Measurements from ENCODE around the gene LIMK1.

LIMK1 gene

DNA sequence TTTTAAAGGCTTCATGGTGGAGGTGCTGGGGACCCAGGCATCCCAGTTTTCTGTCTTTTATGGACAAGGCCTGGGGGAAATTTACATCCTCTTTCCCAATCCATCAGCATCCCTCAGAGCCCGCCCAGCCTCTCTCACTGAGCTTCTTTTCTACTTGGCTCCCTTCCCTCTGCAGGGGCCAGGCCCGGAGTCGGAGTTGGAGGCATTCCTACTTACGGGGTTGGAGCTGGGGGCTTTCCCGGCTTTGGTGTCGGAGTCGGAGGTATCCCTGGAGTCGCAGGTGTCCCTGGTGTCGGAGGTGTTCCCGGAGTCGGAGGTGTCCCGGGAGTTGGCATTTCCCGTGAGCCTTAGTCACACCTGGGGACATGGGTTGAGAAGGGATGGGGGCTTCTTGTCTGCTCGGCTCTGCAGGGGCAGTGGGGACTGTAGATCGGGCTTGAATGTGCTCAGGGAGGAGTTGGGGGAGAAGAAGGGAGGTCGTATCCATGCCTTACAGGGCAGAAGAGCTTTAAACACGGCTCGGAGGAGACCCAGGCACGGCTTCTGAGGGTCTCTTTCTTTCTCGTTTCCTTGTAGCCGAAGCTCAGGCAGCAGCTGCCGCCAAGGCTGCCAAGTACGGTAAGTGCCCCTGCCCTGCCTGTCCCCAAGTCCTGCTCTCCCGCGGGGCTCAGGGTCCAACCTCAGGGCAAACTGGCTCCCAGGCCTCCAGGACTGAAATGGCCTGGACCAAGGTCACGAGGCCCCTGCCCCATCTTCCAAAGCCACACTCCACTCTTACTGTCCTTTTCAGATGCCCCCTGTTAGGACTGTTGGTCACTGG, 27.3 kb upstream of the LIMK1 start:
- no peak for DNase-seq (ENCODE audit: low read depth in 2 of 2)

DNA sequence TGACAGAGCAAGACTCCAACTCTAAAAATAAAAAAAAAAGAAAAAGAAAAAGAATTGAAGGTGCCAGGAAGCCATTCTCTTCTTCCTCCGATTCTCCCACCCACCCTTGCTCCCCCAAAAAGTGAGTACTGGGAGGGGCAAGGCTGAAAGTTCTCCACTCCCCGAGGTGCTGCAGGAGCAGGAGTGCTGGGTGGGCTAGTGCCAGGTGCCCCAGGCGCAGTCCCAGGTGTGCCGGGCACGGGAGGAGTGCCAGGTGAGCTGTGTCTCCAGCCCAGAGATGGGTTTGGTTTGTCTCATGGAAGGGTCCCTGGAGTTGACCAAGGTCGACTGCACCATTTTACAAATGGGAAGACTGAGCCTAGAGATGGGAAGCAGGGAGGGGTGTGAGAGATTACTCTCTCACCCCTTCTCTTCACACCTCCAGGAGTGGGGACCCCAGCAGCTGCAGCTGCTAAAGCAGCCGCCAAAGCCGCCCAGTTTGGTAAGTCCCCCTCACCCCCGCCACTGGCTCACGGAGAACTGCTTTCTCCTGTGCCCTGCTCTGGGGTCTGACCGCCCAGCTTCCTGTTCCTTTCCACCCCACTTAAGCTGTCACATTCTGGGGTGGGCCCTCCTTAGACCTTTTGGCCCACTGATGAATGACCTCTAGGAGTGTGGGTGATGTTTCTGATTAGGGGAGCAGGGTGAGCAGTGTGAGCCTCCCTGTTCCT, 26.2 kb upstream of the LIMK1 start:
- DNase-seq (ENCODE audit: low read depth in 2 of 2), result no peak

DNA sequence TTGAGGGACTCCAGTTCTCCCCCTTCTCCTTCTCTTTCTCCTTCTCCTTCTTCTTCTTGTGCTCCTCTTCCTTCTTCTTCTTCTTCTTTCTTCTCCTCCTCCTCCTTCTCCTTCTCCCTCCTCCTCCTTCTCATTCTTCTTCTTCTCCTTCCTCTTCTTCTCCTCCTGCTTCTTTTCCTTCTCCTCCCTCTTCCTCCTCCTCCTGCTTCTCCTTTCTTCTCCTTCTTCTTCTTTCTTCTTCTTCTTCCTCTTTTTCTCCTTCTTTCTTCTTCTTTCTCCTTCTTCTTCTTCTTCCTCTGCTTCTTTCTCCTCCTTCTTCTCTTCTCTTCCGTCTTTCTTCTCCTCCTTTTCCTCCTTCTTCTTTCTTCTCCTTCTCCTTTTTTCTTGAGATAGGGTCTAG, 25.6 kb upstream of the LIMK1 start:
- DNase-seq (ENCODE audit: low read depth in 2 of 2), result no peak

DNA sequence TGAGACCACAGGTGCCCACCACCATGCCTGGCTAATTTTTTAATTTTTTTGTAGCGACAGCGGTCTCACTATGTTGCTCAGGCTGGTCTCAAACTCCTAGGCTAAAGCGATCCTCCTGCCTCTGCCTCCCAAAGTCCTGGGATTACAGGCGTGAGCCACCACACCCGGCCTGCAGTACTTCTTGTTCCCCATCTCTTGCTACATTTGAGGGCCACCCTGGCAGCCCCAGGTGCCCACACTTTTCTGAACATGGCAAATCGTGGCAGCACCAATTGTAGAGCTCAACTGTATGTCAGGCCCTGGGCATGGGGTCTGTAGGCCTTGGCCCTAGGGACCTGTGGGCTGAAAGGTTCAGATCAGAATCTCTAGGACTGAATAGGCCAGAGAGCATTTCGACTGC, 25.1 kb upstream of the LIMK1 start:
- no peak for DNase-seq (ENCODE audit: low read depth in 2 of 2)

DNA sequence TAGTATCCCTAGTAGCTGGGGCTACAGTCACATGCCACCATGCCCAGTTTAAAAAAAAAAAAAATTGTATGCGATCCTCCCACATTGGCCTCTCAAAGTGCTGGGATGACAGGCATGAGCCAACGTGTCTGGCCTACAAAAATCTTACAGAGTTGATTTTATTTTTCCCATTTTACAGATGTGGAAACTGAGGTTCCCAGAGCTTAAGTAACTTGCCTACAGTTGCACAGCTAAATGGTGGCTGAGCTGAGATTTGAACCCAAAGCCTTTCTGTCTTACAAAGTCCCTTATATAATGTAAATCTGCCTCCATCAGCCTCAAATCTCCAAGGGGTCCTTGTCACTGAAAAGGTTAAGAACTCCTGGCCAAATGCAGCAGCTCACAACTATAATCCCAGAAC, 24.6 kb upstream of the LIMK1 start:
- no peak for DNase-seq (ENCODE audit: low read depth in 2 of 2)

DNA sequence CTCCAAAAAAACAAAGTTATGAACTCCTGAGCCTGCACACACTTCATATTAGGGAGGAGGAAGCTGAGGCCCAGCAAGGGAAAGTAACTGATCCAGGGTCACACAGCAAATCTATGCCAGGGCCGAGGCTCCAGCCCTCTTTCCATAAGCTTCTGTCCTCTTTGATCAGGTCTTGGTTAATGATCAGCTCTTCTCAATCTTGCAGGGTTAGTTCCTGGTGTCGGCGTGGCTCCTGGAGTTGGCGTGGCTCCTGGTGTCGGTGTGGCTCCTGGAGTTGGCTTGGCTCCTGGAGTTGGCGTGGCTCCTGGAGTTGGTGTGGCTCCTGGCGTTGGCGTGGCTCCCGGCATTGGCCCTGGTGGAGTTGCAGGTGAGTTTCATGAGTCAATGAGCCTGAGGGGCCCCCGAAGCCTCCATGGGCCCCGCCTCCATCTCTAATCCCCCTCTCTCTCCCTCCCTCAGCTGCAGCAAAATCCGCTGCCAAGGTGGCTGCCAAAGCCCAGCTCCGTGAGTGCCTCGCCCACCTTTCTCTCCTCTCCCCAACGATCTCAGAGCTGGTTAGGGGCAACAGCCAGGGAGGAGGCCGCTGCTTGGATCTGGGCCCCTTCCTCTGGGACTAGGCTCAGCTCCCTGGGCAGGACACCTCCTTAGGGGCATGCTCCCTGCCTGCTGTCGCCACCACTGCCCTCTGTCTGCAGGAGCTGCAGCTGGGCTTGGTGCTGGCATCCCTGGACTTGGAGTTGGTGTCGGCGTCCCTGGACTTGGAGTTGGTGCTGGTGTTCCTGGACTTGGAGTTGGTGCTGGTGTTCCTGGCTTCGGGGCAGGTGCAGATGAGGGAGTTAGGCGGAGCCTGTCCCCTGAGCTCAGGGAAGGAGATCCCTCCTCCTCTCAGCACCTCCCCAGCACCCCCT, 23.7 kb upstream of the LIMK1 start:
- no peak for DNase-seq (ENCODE audit: low read depth in 2 of 2)

DNA sequence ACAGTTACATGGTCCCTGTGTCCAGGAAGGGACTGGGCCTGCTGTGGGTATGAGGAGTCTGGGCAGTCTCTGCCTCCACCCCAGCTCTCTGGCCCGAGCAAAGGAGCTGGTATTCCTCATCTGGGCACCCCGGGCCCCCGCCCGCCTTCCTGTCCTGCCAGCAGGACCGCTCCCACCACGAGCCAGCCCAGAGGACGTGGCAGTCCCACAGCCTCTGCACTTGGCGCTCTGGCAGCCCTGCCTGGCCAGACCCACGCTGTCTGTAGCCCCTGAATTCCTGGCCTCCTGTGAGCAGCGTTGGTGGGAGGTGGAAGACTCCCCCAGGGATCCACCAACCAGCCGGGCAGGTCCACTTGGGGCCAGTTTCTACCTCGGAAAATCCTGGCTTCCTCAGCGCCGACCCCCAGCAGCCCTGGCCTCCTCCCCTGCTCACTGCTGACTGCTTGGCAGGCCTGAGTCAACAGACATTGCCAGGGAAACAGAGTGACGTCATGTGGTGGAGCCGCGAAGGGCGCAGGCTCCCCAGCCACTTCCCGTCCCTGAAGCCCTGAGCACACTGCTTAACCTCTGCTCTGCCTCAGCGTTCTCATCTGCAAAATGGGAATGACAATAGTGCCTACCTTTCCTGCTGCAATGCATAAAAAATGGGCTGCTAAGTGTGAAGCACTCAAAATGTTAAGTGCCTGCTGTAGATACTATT, 21.6 kb upstream of the LIMK1 start:
- peak; percentile 71 to 75 for DNase-seq (ENCODE audit: low read depth in 2 of 2)

DNA sequence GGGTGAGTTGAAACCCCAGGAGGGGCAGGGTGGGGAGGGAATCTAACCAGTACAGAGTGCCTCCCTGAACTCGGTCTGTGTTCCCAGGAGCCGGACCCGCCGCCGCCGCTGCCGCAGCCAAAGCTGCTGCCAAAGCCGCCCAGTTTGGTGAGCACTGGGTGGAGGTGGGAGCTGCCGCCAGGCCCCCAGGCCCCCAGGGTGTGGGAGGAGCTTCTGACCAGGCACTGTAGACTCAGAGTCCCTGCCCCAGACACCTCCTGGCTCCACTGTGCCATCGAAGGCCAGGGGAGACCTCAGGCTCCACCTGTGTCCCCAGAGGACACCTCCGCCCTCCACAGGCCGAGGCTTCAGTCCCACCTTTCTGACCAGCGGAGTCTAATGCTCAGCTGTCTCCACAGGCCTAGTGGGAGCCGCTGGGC, 20.4 kb upstream of the LIMK1 start:
- DNase-seq (ENCODE audit: low read depth in 2 of 2), result no peak

DNA sequence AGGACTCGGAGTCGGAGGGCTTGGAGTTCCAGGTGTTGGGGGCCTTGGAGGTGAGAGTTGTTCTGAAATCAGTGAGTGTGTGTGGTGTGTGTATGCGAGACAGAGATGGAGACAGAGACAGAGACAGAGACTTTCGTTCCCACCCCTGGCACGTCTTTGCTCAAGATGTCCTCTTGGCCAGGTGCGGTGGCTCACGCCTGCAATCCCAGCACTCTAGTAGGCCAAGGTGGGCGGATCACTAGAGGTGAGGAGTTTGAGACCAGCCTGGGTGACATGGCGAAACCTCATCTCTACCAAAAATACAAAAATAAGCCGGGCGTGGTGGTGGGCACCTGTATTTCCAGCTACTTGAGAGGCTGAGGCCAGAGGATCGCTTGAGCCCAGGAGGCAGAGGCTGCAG, 20.0 kb upstream of the LIMK1 start:
- DNase-seq (ENCODE audit: low read depth in 2 of 2), result no peak

DNA sequence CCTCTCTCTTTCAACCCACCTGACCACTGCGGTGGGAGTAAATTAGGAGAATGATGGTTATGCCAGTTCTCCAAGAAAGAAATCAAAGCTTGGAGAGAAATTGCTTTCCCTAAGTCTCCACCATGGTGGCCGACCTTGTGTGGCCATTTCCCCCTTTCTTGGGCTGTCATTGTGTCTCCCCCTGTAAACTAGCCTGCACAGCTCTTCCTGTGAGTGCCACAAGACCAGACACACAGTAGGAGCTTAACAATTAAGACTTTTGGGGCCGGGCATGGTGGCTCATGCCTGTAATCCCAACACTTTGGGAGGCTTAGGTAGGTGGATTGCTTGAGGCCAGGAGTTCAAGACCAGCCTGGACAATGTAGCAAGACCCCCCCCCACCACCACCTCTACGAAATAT, 18.9 kb upstream of the LIMK1 start:
- no peak for DNase-seq (ENCODE audit: low read depth in 2 of 2)

DNA sequence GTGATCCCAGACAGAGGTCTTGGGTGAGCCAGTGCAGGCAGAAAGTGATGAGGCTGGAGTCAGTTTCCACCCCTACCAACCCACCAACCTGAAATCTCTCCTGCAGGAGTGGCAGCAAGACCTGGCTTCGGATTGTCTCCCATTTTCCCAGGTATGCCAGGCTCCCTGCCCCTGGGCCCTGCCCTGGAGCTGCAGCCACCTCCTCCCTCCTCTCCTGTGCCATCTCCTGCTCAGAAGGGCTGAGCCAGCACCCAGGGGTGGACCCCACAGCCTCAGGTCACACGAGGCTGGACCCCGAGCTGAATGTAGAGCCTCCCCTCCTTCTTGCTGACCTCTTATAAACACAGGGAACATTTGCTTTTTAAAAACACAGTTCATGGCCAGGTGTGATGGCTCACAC, 17.0 kb upstream of the LIMK1 start:
- DNase-seq (ENCODE audit: low read depth in 2 of 2), result no peak

DNA sequence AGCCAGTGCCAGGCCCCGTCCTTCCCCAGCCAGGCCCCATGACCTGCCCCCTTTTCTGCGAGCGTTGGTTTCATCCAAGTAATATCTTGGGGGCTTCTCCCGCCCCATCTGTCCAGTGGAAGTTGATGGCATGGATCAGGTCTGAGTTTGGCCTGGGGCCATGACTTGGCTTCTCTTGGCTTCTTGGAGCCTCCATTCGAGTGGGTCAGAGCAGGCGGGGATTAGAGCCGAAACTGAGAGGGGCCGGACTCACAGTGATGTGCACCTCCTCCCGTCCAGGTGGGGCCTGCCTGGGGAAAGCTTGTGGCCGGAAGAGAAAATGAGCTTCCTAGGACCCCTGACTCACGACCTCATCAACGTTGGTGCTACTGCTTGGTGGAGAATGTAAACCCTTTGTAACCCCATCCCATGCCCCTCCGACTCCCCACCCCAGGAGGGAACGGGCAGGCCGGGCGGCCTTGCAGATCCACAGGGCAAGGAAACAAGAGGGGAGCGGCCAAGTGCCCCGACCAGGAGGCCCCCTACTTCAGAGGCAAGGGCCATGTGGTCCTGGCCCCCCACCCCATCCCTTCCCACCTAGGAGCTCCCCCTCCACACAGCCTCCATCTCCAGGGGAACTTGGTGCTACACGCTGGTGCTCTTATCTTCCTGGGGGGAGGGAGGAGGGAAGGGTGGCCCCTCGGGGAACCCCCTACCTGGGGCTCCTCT, 15.1 kb upstream of the LIMK1 start:
- no peak for DNase-seq (ENCODE audit: low read depth in 2 of 2)

DNA sequence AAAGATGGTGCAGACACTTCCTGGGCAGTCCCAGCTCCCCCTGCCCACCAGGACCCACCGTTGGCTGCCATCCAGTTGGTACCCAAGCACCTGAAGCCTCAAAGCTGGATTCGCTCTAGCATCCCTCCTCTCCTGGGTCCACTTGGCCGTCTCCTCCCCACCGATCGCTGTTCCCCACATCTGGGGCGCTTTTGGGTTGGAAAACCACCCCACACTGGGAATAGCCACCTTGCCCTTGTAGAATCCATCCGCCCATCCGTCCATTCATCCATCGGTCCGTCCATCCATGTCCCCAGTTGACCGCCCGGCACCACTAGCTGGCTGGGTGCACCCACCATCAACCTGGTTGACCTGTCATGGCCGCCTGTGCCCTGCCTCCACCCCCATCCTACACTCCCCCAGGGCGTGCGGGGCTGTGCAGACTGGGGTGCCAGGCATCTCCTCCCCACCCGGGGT, 14.5 kb upstream of the LIMK1 start:
- no peak for DNase-seq (ENCODE audit: low read depth in 2 of 2)

DNA sequence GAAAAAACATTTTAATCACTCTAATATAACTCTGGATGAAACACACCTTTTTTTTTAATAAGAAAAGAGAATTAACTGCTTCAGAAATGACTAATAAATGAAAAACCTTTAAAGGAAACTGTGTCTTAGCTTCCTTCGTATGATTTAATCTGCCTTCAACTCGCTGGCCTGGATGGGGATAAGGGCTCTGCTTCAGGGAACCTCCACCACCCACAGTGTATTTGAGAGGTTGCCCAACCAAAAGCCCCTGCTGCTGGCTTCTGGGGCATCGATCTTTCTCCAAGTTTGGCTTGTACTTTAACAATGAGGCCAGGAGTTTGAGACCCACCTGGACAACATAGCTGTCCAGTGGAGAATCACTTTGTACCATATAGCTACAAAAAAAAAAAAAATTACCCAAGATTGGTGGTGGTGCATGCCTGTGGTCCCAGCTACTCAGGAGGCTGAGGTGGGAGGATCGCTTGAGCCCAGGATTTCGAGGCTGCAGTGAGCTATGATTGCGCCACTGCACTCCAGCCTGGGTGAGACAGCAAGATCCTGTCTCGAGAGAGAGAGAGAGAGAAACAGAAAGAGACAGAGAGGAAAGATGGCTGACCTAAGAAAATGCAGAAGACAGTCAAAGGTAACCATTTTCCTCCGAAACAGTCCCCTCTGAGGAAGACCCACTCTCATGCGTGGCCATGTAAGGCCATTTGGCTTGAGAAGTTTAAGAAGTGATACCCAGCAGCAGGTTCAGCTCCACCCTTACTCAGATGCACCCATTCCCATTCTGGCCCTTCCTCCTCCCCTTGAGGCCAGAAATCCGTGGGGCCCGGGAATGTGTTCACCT, 13.6 kb upstream of the LIMK1 start:
- DNase-seq (ENCODE audit: low read depth in 2 of 2), result no peak

DNA sequence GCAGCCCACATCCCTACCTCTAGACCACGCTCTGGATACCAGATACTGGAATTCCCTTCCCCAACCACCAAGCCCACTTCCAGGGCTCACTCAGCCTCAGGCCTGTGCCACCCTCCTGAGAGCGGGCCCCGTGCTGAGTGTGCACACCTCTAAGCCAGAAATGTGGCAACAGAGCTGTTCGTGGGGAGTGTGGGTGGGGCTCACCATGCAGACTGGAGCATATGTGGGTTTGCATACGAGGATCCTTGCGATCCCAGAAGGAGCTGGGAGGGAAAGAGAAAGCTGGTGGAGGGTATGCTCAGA, 13.0 kb upstream of the LIMK1 start:
- DNase-seq (ENCODE audit: low read depth in 2 of 2), result no peak

DNA sequence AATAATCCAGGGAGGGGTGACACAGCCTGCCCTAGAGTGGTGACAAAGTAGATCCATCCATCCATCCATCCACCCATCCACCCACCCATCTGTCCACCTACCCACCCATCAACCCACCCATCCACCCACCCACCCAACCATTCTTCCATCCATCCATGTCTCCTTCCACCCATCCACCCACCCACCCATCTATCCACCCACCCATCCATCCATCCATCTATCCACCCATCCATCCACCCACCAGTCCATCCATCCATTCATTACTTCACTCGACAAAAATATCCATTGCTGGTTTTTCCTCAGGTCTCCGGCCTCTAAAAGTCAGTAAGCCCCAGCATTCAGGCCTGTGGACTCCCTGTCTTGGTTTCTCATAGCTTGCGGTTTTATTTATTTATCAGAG, 12.5 kb upstream of the LIMK1 start:
- DNase-seq (ENCODE audit: low read depth in 2 of 2), result no peak

DNA sequence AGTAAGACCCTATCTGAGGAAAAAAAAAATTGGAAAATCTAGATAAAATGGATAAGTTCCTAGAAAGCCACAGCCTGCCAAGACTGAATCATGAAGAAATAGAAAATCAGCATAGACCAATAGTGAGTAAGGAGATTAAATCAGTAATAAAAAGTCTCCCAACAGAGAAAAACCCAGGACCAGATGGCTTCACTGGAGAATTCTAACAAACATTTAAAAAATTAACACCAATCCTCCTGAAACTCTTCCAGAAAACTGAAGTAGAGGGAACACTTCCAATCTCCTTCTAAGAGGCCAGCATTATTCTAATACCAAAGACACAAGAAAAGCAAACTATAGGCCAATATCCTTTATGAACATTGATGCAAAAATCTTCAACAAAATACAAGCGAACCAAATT, 8.8 kb upstream of the LIMK1 start:
- no peak for DNase-seq (ENCODE audit: low read depth in 2 of 2)

DNA sequence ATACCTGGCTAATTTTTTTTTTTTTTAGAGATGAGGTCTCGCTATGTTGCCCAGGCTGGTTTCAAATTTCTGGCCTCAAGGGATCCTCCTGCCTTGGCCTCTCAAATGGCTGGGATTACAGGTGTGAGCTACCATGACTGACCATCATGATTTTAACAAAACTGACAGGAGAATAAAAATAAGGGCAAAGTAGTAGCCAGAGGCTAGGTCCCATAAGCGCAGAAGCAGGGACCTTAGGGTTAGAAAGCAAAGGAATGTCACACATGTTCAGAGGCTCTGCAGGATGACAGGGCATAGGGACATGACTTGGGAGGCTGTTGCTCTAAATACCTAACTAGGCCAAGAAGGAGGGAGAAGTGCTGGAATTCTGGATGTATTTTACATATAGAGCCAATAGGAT, 5.1 kb upstream of the LIMK1 start:
- no peak for DNase-seq (ENCODE audit: low read depth in 2 of 2)

DNA sequence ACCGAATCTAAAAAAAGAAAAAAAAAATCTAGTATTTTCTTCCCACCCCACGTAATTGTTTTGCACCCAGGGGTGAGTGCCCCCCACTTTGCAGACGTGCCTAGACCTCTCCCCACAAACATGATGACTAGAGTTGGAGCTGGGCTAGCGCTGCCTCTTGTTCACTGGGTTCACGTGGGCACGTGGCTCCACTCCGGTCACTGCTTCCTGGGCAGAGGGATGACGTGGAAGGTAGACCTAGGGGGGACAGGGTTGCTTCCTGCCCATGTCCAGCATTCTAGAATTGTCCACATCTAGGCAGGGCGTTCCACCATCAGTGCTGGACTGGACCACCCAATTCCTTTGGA, 861 bp upstream of the LIMK1 start:
- no peak for DNase-seq (ENCODE audit: low read depth in 2 of 2)

DNA sequence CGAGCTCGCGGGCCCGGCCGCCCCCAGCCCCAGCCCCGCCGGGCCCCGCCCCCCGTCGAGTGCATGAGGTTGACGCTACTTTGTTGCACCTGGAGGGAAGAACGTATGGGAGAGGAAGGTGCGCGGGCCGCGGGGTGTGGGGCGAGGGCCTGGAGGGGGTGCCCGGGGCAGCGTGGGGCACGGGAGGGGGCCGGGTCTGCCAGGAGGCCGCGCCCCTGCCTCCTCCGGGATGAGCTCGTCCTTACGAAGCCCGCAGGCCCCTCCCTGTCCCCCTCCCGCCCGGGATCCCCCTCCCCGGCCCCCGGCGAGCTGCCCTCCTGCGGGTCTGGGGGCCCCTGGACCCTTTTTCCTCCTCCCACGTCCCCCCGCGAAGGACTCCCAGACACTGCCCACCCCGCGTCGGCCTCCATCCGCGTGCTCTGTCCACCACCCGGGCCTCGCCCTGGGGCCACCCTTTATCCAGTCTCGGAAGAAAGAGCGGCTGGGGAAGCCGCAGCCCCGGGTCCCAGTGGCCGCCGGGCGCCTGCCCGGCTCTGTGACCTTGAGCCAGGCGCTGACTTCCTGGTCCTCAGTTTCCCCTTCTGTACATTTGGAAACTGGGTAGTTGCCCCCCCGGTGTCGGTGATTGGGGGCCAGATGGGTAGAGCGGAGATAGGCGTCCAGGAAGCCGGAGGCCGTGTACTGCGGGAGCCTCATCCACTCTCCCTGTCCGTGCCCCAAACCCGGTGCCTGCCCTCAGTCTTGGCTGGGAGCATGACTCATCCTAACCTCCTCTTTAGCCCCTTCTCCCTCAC, 521 bp downstream of the LIMK1 start:
- no peak for DNase-seq (ENCODE audit: low read depth in 2 of 2)
